ENCODE measurements around the gene KRTAP10-8. TPM values are rescaled to one million over a fixed set of nuclear protein-coding genes. Genes with fewer than 3 reads are reported as not detected.
"Not testable (repeated sequence)": the region's sequence is repeated elsewhere in the genome, so short reads cannot be mapped to it uniquely, and the experiment has no call there.

The KRTAP10-8 gene
- polyA plus RNA-seq, 1 experiment: not detected

GRCh38 chr21:44643741-44644310 lies 31.9 kb downstream of the KRTAP10-8 start:
- CTCF ChIA-PET: no interaction called here

GRCh38 chr21:44644878-44645277 lies 33.0 kb downstream of the KRTAP10-8 start:
- no peaks in the 10 kb centered on the region for H3K36me3 ChIP-seq (ENCODE audit: control insufficient read depth, insufficient read depth, low read length)
- CTCF ChIA-PET: no interaction called here
- no peak for DNase-seq (ENCODE audit: low read depth)
- H3K4me3 ChIP-seq (ENCODE audit: low read depth, low read length): no peak overlapping the region
- H3K27me3 ChIP-seq (ENCODE audit: control insufficient read depth, insufficient read depth, low read length): no peaks in the 10 kb centered on the region
- POLR2A ChIA-PET: no interaction called here
- TF ChIP-seq, protein P1, sequence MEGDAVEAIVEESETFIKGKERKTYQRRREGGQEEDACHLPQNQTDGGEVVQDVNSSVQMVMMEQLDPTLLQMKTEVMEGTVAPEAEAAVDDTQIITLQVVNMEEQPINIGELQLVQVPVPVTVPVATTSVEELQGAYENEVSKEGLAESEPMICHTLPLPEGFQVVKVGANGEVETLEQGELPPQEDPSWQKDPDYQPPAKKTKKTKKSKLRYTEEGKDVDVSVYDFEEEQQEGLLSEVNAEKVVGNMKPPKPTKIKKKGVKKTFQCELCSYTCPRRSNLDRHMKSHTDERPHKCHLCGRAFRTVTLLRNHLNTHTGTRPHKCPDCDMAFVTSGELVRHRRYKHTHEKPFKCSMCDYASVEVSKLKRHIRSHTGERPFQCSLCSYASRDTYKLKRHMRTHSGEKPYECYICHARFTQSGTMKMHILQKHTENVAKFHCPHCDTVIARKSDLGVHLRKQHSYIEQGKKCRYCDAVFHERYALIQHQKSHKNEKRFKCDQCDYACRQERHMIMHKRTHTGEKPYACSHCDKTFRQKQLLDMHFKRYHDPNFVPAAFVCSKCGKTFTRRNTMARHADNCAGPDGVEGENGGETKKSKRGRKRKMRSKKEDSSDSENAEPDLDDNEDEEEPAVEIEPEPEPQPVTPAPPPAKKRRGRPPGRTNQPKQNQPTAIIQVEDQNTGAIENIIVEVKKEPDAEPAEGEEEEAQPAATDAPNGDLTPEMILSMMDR (IDR thresholded peaks at IDR 0.05; ENCODE audit: insufficient read depth, low read depth, low read length): no peak

More at GRCh38 chr21:44643741-44644310, 31.9 kb downstream of the KRTAP10-8 start:
- no peaks in the 10 kb centered on the region for H3K27me3 ChIP-seq (ENCODE audit: control insufficient read depth, insufficient read depth, low read length)
- TF ChIP-seq, protein P1 (IDR thresholded peaks at IDR 0.05; ENCODE audit: insufficient read depth, low read depth, low read length): no peak
- no peak overlapping the region for H3K4me3 ChIP-seq (ENCODE audit: low read depth, low read length)
- H3K36me3 ChIP-seq (ENCODE audit: control insufficient read depth, insufficient read depth, low read length): no peaks in the 10 kb centered on the region
- DNase-seq (ENCODE audit: low read depth): no peak
- POLR2A ChIA-PET: no interaction called here

DNA sequence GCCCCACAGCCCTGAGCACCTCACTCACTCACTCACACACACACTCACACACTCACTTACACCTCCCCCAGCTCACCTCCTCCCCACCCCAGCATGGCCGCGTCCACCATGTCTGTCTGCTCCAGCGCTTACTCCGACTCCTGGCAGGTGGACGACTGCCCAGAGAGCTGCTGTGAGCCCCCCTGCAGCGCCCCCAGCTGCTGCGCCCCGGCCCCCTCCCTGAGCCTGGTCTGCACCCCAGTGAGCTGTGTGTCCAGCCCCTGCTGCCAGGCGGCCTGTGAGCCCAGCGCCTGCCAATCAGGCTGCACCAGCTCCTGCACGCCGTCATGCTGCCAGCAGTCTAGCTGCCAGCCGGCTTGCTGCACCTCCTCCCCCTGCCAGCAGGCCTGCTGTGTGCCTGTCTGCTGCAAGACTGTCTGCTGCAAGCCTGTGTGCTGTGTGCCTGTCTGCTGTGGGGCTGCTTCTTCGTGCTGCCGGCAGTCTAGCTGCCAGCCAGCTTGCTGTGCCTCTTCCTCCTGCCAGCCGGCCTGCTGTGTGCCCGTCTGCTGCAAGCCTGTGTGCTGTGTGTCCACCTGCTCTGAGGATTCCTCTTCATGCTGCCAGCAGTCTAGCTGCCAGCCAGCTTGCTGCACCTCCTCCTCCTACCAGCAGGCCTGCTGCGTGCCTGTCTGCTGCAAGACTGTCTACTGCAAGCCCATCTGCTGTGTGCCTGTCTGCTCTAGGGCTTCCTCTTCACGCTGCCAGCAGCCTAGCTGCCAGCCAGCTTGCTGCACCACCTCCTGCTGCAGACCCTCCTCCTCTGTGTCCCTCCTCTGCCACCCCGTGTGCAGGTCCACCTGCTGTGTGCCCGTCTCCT lies 34.7 kb downstream of the KRTAP10-8 start, which contains the start of gene KRTAP10-11:
Gene KRTAP10-11 (plus strand): TSS at position 49 of the 856 bp plus-strand sequence. CDS start 45 bp downstream, at position 94.
- H3K27me3 ChIP-seq (ENCODE audit: control insufficient read depth, insufficient read depth, low read length); H3K4me3 ChIP-seq (ENCODE audit: low read depth, low read length); H3K36me3 ChIP-seq (ENCODE audit: control insufficient read depth, insufficient read depth, low read length); DNase-seq (ENCODE audit: low read depth); POLR2A ChIA-PET: not testable (repeated sequence)
- CTCF ChIA-PET: interaction anchor here (0.6 kb wide), 1 partner anchor 89 kb away, joined by 3 read pairs; no protein-coding TSS in a partner anchor

DNA sequence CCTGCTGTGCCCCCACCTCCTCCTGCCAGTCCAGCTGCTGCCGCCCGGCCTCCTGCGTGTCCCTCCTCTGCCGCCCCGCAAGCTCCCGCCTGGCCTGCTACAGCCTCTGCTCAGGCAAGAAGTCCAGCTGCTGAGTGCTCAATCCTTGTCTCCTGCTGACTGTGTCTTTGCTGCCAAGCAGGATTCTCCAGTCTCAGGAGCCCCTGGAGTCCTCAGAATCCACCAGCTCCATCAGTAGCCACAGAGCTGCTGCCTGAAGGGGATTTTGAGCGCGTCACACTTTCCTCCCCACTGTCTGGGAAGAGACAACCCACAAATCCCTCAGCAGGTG lies 35.3 kb downstream of the KRTAP10-8 start:
- TF ChIP-seq, protein P1 (IDR thresholded peaks at IDR 0.05; ENCODE audit: insufficient read depth, low read depth, low read length): no peak

GRCh38 chr21:44648557-44649311 lies 36.9 kb downstream of the KRTAP10-8 start:
- CTCF ChIA-PET: no interaction called here
- no peaks in the 10 kb centered on the region for H3K36me3 ChIP-seq (ENCODE audit: control insufficient read depth, insufficient read depth, low read length)
- no peak overlapping the region for H3K4me3 ChIP-seq (ENCODE audit: low read depth, low read length)
- no peak for DNase-seq (ENCODE audit: low read depth)
- POLR2A ChIA-PET: no interaction called here
- no peaks in the 10 kb centered on the region for H3K27me3 ChIP-seq (ENCODE audit: control insufficient read depth, insufficient read depth, low read length)
- TF ChIP-seq, protein P1 (IDR thresholded peaks at IDR 0.05; ENCODE audit: insufficient read depth, low read depth, low read length): no peak

More for the DNA sequence above, 35.3 kb downstream of the KRTAP10-8 start:
- no peak for DNase-seq (ENCODE audit: low read depth)
- no peaks in the 10 kb centered on the region for H3K27me3 ChIP-seq (ENCODE audit: control insufficient read depth, insufficient read depth, low read length)
- H3K36me3 ChIP-seq (ENCODE audit: control insufficient read depth, insufficient read depth, low read length): no peaks in the 10 kb centered on the region
- ChIA-PET CTCF (interaction anchor here (0.6 kb wide), 1 partner anchor 90 kb away, joined by 3 read pairs; no protein-coding TSS in a partner anchor), POLR2A (no interaction called here)
- no peak overlapping the region for H3K4me3 ChIP-seq (ENCODE audit: low read depth, low read length)
